Trophoblast cell (in vitro differentiated cells and primary cell): ENCODE measurements around the gene CRTAP. TPM values are rescaled to one million over a fixed set of nuclear protein-coding genes. Genes with fewer than 3 reads are reported as not detected.
"Not testable (repeated sequence)": the region's sequence is repeated elsewhere in the genome, so short reads cannot be mapped to it uniquely, and the experiment has no call there.

ENCODE experiments used
- DNase-seq, 2 donors: peaks; one replicate each; pipeline ENCODE4 v3.0.0-alpha.2; 2016
- H2AFZ ChIP-seq: 2 replicates; pipeline ENCODE4 v1.6.1; 2013; ENCODE audit warnings: low read length, moderate library complexity, mild to moderate bottlenecking; ENCODE audit not compliant: insufficient read depth, poor library complexity
- H2AK5ac ChIP-seq: 2 replicates; pipeline ENCODE4 v1.6.1; 2013; ENCODE audit warnings: mild to moderate bottlenecking, low read length
- H2BK120ac ChIP-seq: 2 replicates; pipeline ENCODE4 v1.6.1; 2013; ENCODE audit warnings: low read length, mild to moderate bottlenecking, moderate library complexity; ENCODE audit not compliant: insufficient read depth, poor library complexity
- H2BK12ac ChIP-seq: 2 replicates; pipeline ENCODE4 v1.6.1; 2013; ENCODE audit warnings: mild to moderate bottlenecking, low read length, moderate library complexity
- H2BK5ac ChIP-seq: 2 replicates; pipeline ENCODE4 v1.6.1; 2013; ENCODE audit warnings: low read length, low read depth, moderate library complexity, mild to moderate bottlenecking; ENCODE audit not compliant: poor library complexity
- H3K14ac ChIP-seq: 2 replicates; pipeline ENCODE4 v1.6.1; 2013; ENCODE audit warnings: mild to moderate bottlenecking, low read length
- H3K18ac ChIP-seq: 2 replicates; pipeline ENCODE4 v1.6.1; 2013; ENCODE audit warnings: mild to moderate bottlenecking, low read length
- H3K23ac ChIP-seq: 2 replicates; pipeline ENCODE4 v1.6.1; 2013; ENCODE audit warnings: low read length
- H3K27ac ChIP-seq: 2 replicates; pipeline ENCODE4 v1.5.1; 2013; ENCODE audit warnings: low read depth, mild to moderate bottlenecking, inconsistent platforms, low read length, moderate library complexity
- H3K27me3 ChIP-seq: 2 replicates; pipeline ENCODE4 v1.6.1; 2013; ENCODE audit warnings: inconsistent platforms, mild to moderate bottlenecking, low read length, moderate library complexity; ENCODE audit not compliant: insufficient read depth
- H3K36me3 ChIP-seq, 2 experiments: 1 replicate in 1 of 2; 2 replicates in 1 of 2; pipeline ENCODE4 v1.6.1; 2013; ENCODE audit warnings: low read length in 2 of 2, mild to moderate bottlenecking in 2 of 2, moderate library complexity in 1 of 2; ENCODE audit not compliant: insufficient read depth in 2 of 2, control insufficient read depth in 1 of 2
- H3K4ac ChIP-seq: 2 replicates; pipeline ENCODE4 v1.6.1; 2013; ENCODE audit warnings: low read depth, mild to moderate bottlenecking, low read length, moderate library complexity
- H3K4me1 ChIP-seq, 2 experiments: 1 replicate in 1 of 2; 2 replicates in 1 of 2; pipeline ENCODE4 v1.6.1; 2013; ENCODE audit warnings: low read length in 2 of 2, mild to moderate bottlenecking in 2 of 2, moderate library complexity in 1 of 2; ENCODE audit not compliant: insufficient read depth in 2 of 2, control insufficient read depth in 1 of 2
- H3K4me2 ChIP-seq: 2 replicates; pipeline ENCODE4 v1.6.1; 2013; ENCODE audit warnings: inconsistent platforms, mild to moderate bottlenecking, low read length, moderate library complexity
- H3K4me3 ChIP-seq: 2 replicates; pipeline ENCODE4 v1.5.1; 2013; ENCODE audit warnings: mild to moderate bottlenecking, low read depth, low read length, inconsistent platforms
- H3K79me1 ChIP-seq: one replicate; pipeline ENCODE4 v1.6.1; 2013; ENCODE audit warnings: low read length
- H3K79me2 ChIP-seq: 2 replicates; pipeline ENCODE4 v1.6.1; 2013; ENCODE audit warnings: low read length, mild to moderate bottlenecking; ENCODE audit not compliant: control insufficient read depth, insufficient read depth, poor library complexity
- H3K9ac ChIP-seq: 2 replicates; pipeline ENCODE4 v1.6.1; 2013; ENCODE audit warnings: mild to moderate bottlenecking, low read length
- H3K9me3 ChIP-seq: 2 replicates; pipeline ENCODE4 v1.6.1; 2013; ENCODE audit warnings: low read depth, mild to moderate bottlenecking, control low read depth, inconsistent platforms, low read length; ENCODE audit not compliant: insufficient read depth
- H4K12ac ChIP-seq: 2 replicates; pipeline ENCODE4 v1.6.1; 2013; ENCODE audit warnings: low read depth, mild to moderate bottlenecking, low read length, moderate library complexity
- H4K8ac ChIP-seq: 2 replicates; pipeline ENCODE4 v1.6.1; 2013; ENCODE audit warnings: low read depth, mild to moderate bottlenecking, low read length, moderate library complexity
- H4K91ac ChIP-seq: one replicate; pipeline ENCODE4 v1.6.1; 2013; ENCODE audit warnings: low read depth, mild to moderate bottlenecking, low read length, moderate library complexity
- WGBS: extraction: QIAGEN DNeasy Blood & Tissue Kit; methylation state at CpG from one replicate; pipeline ENCODE4 v1.1.7; 2013; ENCODE audit warnings: missing lambda C conversion rate; ENCODE audit not compliant: insufficient read length, insufficient coverage; ENCODE audit errors: extremely low coverage; 5-methylcytosine and 5-hydroxymethylcytosine counted together
- polyA plus RNA-seq: library from polyadenylated mRNA; stranded (reverse); fragments of 200-250 nt; gene quantifications from 2 replicates; pipeline ENCODE4 v1.2.3, GENCODE V29; 2013

The CRTAP gene
- polyA plus RNA-seq, result 135 and 143 TPM in 2 replicates

GRCh38 chr3:33113772-33114621, at the start of gene CRTAP:
Gene CRTAP (plus strand): TSS chr3:33114014. CDS start chr3:33114078, 64 bp downstream.
- Histone ChIP-seq H3K27ac (peak within 1 kb of the TSS; percentile 84), H4K91ac (peak within 1 kb of the TSS; percentile 56), H2BK12ac (no peak within 1 kb of the TSS), H3K4me2 (peak within 1 kb of the TSS; percentile 78), H2BK5ac (peak within 1 kb of the TSS; percentile 3), H3K4ac (peak within 1 kb of the TSS; percentile 13), H3K9me3 (no peaks in the 10 kb centered on the region), H3K79me2 (peaks cover 7% of the 10 kb centered on the region), H3K4me3 (peak within 1 kb of the TSS; percentile 84), H3K14ac (peak within 1 kb of the TSS; percentile 37), H4K8ac (peak within 1 kb of the TSS; percentile 77), H2AFZ (peak within 1 kb of the TSS; percentile 95), H3K79me1 (peaks cover 5% of the 10 kb centered on the region), H3K18ac (peak within 1 kb of the TSS; percentile 40), H3K9ac (peak within 1 kb of the TSS; percentile 76), H2BK120ac (peak within 1 kb of the TSS; percentile 44), H3K36me3 (peaks cover 0 to 2% of the 10 kb centered on the region in 2 experiments), H3K4me1 (peaks cover 4 to 6% of the 10 kb centered on the region in 2 experiments), H4K12ac (peak within 1 kb of the TSS; percentile 68), H3K23ac (no peak within 1 kb of the TSS), H3K27me3 (no peaks in the 10 kb centered on the region), H2AK5ac (no peak within 1 kb of the TSS)
- no CpG with 5 or more reads among the region's 98 CpGs for WGBS
- DNase-seq, result peak; percentile 84 to 86

DNA sequence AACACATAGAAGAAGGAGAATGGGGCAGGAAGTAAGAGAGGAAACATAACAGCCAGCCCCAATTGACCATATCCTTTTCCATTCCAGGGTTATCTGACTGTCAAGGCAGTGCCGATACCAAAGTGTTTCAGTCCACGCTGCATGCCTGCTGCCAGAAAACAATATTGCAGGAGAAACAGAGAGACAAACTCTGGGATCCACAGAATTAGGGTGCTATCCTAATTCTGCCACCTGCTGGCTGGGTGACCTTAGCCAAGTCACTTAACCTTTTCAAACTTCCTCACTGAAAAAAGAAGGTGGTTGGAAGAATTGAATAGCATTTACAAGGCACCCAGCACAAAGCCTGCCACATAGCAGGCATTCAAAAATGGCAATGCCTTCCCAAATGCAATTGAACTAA, 48.9 kb upstream of the CRTAP start:
- no peaks in the 10 kb centered on the region for H3K79me1 ChIP-seq
- H3K9me3 ChIP-seq, result no peaks in the 10 kb centered on the region
- H2AFZ ChIP-seq, result no peak overlapping the region
- no peak overlapping the region for H2AK5ac ChIP-seq
- no peak overlapping the region for H2BK120ac ChIP-seq
- H2BK5ac ChIP-seq, result no peak overlapping the region
- no CpG with 5 or more reads among the region's 2 CpGs for WGBS
- no peaks in the 10 kb centered on the region for H3K79me2 ChIP-seq
- H3K4me1 ChIP-seq, result peaks cover 7 to 8% of the 10 kb centered on the region in 2 experiments
- H3K36me3 ChIP-seq, result peaks cover 2 to 4% of the 10 kb centered on the region in 2 experiments
- no peak overlapping the region for H4K8ac ChIP-seq
- H4K91ac ChIP-seq, result no peak overlapping the region
- H3K23ac ChIP-seq, result no peak overlapping the region
- no peaks in the 10 kb centered on the region for H3K27me3 ChIP-seq
- no peak overlapping the region for H3K4me2 ChIP-seq
- H2BK12ac ChIP-seq, result no peak overlapping the region
- H3K18ac ChIP-seq, result no peak overlapping the region
- no peak overlapping the region for H3K14ac ChIP-seq
- no peak overlapping the region for H4K12ac ChIP-seq
- H3K4ac ChIP-seq, result no peak overlapping the region
- no peak overlapping the region for H3K4me3 ChIP-seq
- no peak overlapping the region for H3K27ac ChIP-seq
- no peak for DNase-seq
- H3K9ac ChIP-seq, result no peak overlapping the region

- H3K36me3 ChIP-seq, result peaks cover 2% of the 10 kb centered on the region in 2 experiments
- H2BK12ac ChIP-seq, result no peak overlapping the region
- no peak overlapping the region for H3K27ac ChIP-seq
- H4K91ac ChIP-seq, result no peak overlapping the region
- H3K4me3 ChIP-seq, result no peak overlapping the region
- H4K8ac ChIP-seq, result no peak overlapping the region
- H2AK5ac ChIP-seq, result no peak overlapping the region
- H3K4me1 ChIP-seq, result peaks cover 16 to 22% of the 10 kb centered on the region in 2 experiments
- H3K18ac ChIP-seq, result no peak overlapping the region
- H3K9ac ChIP-seq, result no peak overlapping the region
- no peak overlapping the region for H2BK120ac ChIP-seq
- peak; percentile 9 to 36 for DNase-seq
- no peak overlapping the region for H4K12ac ChIP-seq
- H2AFZ ChIP-seq, result no peak overlapping the region
- no peak overlapping the region for H3K4me2 ChIP-seq
- WGBS, result no CpG with 5 or more reads among the region's 3 CpGs
- no peaks in the 10 kb centered on the region for H3K27me3 ChIP-seq
- no peak overlapping the region for H3K23ac ChIP-seq
- no peaks in the 10 kb centered on the region for H3K79me2 ChIP-seq
- peaks cover 3% of the 10 kb centered on the region for H3K79me1 ChIP-seq
- H2BK5ac ChIP-seq, result no peak overlapping the region
- no peak overlapping the region for H3K14ac ChIP-seq
- no peak overlapping the region for H3K4ac ChIP-seq
- H3K9me3 ChIP-seq, result no peaks in the 10 kb centered on the region
Measured at GRCh38 chr3:33067484-33067883, 46.3 kb upstream of the CRTAP start.

GRCh38 chr3:33069862-33070261, 44.0 kb upstream of the CRTAP start:
- H3K9ac ChIP-seq, result not testable (repeated sequence)

More at GRCh38 chr3:33069862-33070261, 44.0 kb upstream of the CRTAP start:
- no CpG with 5 or more reads among the region's 3 CpGs for WGBS
- H3K36me3 ChIP-seq, H3K79me1 ChIP-seq, H2AK5ac ChIP-seq, H2BK5ac ChIP-seq, H3K23ac ChIP-seq, H3K4me3 ChIP-seq, H3K4me2 ChIP-seq, H3K9me3 ChIP-seq, H3K18ac ChIP-seq, H4K91ac ChIP-seq, H4K12ac ChIP-seq, DNase-seq, H4K8ac ChIP-seq, H3K14ac ChIP-seq, H3K27me3 ChIP-seq, H2AFZ ChIP-seq, H3K4ac ChIP-seq, H3K27ac ChIP-seq, H3K79me2 ChIP-seq, H2BK12ac ChIP-seq, H2BK120ac ChIP-seq: not testable (repeated sequence)
- peaks cover 17 to 25% of the 10 kb centered on the region in 2 experiments for H3K4me1 ChIP-seq
